Sciatic nerve (tissue), 2 donors: ENCODE measurements around the gene TMEM170A. TPM values are rescaled to one million over a fixed set of nuclear protein-coding genes. Genes with fewer than 3 reads are reported as not detected.

Source experiments
- ATAC-seq: fragments of 200-7000 bp; cut with Tn5 transposase; one replicate; pipeline ENCODE4 v1.9.1; 2020; ENCODE audit warnings: mild to moderate bottlenecking, moderate library complexity
- DNase-seq: peaks from one replicate; pipeline ENCODE4 v3.0.0-alpha.2; 2020; ENCODE audit warnings: low spot score
- intact Hi-C: fragments of 100-400 bp; cut with DNase I; formaldehyde crosslinking; loops from one replicate; pipeline ENCODE4 v1.14.2; 2022
- total RNA-seq: library from RNA; stranded (reverse); fragmentation: NEBNext Ultra II Directional; extraction: Animal tissue kit (Norgen Biotek cat#: 25700); gene quantifications from one replicate; pipeline ENCODE4 v1.2.1, GENCODE V29; 2021
- donor health status: DM: no; HTN: no; CAD: no.
- donor health status: DM: no; HTN: no; CAD: no.

TMEM170A gene
- total RNA-seq, 1 donor from 2014 or later, result 29.8 TPM

DNA sequence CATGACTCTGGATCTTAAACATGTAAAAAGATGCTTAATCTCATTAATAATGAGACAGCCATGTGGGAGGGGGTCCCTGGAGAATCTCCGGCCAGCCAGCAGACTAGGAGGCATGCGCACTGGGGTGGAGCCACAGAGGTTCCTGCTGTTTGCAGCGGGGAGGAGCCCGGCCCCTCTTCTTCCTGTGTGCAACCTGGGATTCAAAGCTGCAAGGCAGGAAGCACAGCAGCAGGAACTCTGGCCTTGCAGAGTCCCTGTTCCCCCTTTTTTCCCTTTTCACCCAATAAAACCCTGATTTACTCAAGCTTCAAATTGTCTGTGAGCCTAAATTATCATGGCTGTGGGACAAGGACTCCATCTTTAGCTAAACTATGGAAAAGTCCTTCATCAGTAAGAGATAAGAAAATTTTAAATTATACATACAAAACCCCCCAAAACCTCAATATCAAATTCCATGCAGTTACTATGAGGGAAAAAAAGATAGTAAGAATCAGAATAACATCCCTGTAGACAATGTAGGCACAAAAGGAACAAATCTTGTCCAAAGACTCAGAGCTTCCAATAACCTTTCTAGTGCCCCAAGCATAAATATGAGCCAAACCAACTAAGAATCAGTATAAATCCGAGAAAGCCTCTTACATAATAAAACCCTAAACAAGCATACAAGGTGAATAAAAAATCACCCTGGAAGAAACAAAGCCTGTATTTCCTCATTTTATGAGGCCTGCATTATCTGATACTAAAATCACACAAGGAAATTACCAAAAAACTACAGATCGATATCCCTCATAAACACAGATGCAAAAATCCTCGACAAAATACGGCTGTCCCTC lies 43.3 kb downstream of the TMEM170A start:
- DNase-seq (peak; percentile 79), ATAC-seq (peak; percentile 90)
- intact Hi-C loops, result no loop called here

DNA sequence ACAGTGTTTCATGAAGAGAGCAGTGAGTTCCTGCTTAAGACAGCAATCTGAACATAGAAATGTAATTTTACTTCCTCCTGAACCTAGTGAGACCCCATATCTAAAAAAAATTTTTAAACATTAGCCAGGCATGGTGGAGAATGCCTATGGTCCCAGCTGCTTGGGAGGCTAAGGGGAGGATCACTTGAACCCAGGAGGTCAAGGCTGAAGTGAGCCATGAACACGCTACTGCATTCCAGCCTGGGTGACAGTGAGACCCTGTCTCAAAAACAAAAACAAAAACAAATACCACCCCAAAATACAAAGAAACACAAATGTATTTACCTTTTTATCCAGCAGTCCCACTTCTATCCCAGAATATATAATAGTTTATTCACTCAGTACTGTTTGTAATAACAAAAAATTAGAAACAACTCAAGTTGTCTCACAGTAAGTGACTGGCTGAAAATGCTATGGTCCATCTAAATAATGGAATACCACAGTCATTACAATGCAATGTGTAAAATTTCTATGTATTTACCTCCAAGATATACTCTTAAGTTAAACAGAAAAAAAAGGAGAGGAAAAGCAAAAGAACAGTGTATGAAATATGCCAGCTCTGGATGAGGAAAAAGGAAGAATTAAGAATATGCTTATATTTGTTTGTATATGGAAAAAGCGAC lies 47.5 kb downstream of the TMEM170A start:
- intact Hi-C loops, result no loop called here
- no peak for ATAC-seq
- DNase-seq, result no peak

GRCh38 chr16:75415169-75415905 lies 49.2 kb downstream of the TMEM170A start:
- no peak for ATAC-seq

GRCh38 chr16:75413951-75414350 lies 50.5 kb downstream of the TMEM170A start:
- no peak for ATAC-seq
- intact Hi-C loops, result no loop called here
- DNase-seq, result no peak

More at GRCh38 chr16:75415169-75415905, 49.2 kb downstream of the TMEM170A start:
- DNase-seq, result no peak
- intact Hi-C loops, result no loop called here

DNA sequence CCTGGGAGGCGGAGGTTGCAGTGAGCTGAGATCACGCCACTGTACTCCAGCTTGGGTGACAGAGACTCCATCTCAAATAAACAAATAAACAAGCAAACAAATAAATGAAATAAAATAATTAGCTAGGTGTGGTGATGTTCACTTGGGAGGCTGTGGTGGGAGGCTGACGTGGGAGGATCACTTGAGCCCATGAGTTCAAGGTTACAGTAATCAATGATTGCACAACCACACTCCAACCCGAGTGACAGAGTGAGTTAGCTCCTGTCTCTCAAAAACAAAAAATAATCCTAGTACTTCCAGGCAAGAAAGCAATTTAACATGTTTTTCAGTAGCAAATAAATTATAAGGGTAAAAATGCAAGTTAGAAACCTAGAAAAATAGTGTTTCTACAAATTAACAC lies 57.5 kb downstream of the TMEM170A start:
- no peak for ATAC-seq
- intact Hi-C loops, result no loop called here
- no peak for DNase-seq

- intact Hi-C loops, result no loop called here
- no peak for DNase-seq
- ATAC-seq, result no peak
These were observed 61.5 kb downstream of the TMEM170A start for GRCh38 chr16:75402821-75403475.

- no peak for DNase-seq
- peak; percentile 58 for ATAC-seq
- intact Hi-C loops, result no loop called here
These were observed 62.2 kb downstream of the TMEM170A start for GRCh38 chr16:75402159-75402820.

DNA sequence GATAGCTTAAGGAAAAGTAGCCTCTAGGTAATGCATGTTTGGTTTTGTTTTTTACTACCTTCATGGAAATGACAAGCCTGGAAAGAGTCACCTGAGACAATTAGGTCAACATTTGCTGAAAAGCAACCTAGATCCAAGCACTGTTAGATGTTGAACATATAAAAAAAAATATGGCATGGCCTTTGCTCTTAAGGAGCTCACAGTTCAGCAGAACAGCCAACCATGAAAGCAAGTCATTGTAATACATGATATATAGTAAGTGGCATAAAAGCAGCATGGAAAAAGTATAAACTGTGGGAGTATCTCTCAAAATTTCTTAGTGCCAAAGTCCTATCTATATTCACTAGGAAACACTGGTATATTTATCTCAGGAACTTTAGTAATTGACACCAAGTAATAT lies 62.8 kb downstream of the TMEM170A start:
- DNase-seq (no peak), ATAC-seq (no peak)
- intact Hi-C loops, result no loop called here

GRCh38 chr16:75398333-75398732 lies 66.2 kb downstream of the TMEM170A start:
- intact Hi-C loops, result no loop called here

DNA sequence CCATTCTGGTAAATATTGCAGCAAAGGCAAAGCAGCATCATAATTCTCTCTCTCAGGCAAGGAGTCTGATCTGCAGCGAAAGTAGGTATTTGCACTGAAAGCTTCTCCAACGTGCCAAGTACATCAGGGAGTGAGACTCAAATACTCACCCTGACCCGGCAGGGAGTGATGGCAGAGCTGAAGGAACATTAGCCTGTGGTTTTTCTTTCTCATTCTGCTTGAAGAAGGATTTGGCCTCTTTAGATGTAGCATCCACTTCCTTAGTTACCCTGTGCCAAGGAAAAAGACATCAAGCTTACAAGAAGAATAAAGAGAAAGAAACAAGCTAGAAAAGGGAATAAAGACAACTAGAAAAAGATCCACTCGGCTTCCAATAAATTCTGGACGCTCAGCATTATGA lies 69.5 kb downstream of the TMEM170A start:
- intact Hi-C loops, result no loop called here
- ATAC-seq, result no peak
- DNase-seq, result no peak

More at GRCh38 chr16:75398333-75398732, 66.2 kb downstream of the TMEM170A start:
- ATAC-seq, result no peak
- no peak for DNase-seq

Other genes with a start within 250 kb of the TMEM170A start
- gene CTRB1, start 245.7 kb downstream of the TMEM170A start, total RNA-seq, result 2.7 TPM
- 71.7 TPM for gene BCAR1, start 213.1 kb downstream of the TMEM170A start, total RNA-seq
- gene CFDP1, start 31.2 kb downstream of the TMEM170A start, total RNA-seq, result 73.7 TPM
- gene CHST6, start 30.8 kb upstream of the TMEM170A start, total RNA-seq, result 0.58 TPM
- gene CHST5, start 71.4 kb upstream of the TMEM170A start, total RNA-seq, result 0.27 TPM
- 13.7 TPM for gene TMEM231, start 91.6 kb upstream of the TMEM170A start, total RNA-seq
- gene GABARAPL2, start 101.7 kb upstream of the TMEM170A start, total RNA-seq, result 143 TPM
- 35.5 TPM for gene ADAT1, start 158.6 kb upstream of the TMEM170A start, total RNA-seq
- gene KARS1, start 183.0 kb upstream of the TMEM170A start, total RNA-seq, result 61.1 TPM
- 79.2 TPM for gene TERF2IP, start 183.1 kb upstream of the TMEM170A start, total RNA-seq
- not detected for gene CPHXL2, start 212.3 kb upstream of the TMEM170A start, total RNA-seq
- gene DUXB, start 236.8 kb upstream of the TMEM170A start, total RNA-seq, result not detected